K562 (cell line): Measurements from ENCODE around the gene SIM2.

ENCODE experiments used
- BCL6 ChIP-seq: fragments of 250-450 bp; sonication (Bioruptor Pico); IDR thresholded peaks from 2 replicates; pipeline ENCODE4 v1.4.0; 2020
- EP300 ChIP-seq: IDR thresholded peaks from 2 replicates; pipeline ENCODE4 v1.6.1; 2012; ENCODE audit warnings: low read length, improper control_type of control experiment
- NFIX ChIP-seq: fragments of 250-450 bp; sonication (Bioruptor Pico); IDR thresholded peaks from 2 replicates; pipeline ENCODE4 v1.4.0; 2020; ENCODE audit warnings: low read depth, mild to moderate bottlenecking, moderate library complexity
- ZNF589 ChIP-seq: fragments of 200-800 bp; sonication (Bioruptor generic); IDR thresholded peaks from 2 replicates; pipeline ENCODE4 v1.6.1; 2016; ENCODE audit warnings: low read depth, missing genetic modification characterization, missing compliant biosample characterization
- TF ChIP-seq, protein P1 (sequence below), 2 experiments: fragments of 450-650 bp; formaldehyde crosslinking in 1 of 2; IDR thresholded peaks; 2 replicates each; pipeline versions ENCODE4 v1.4.0 to v1.6.1; 2014 to 2020; ENCODE audit warnings: mild to moderate bottlenecking in 2 of 2, borderline replicate concordance in 1 of 2, low read depth in 1 of 2

DNA sequence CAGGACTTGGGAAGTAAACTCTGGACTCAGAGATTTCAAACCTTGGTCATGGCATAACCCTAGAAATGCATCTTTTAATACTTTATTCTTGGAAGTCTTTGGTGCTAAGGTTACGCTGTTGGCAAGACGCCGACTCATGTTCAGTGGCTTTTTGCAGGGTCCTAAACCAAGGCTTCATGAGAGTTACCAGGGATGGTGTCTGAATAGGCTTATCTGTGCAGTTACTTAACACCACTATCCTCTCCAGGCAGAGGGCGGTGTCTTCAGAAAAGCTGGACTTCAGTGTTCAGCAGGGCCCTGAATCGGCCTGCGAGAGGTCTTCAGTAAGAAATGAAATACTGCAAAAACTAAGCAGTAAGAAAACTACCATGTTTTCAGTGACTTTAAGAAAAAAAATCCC lies 58.3 kb downstream of the SIM2 start:
- no peak for TF ChIP-seq BCL6 (CRISPR knock-in tag)
- no peak for TF ChIP-seq NFIX (CRISPR knock-in tag)
- TF ChIP-seq, protein P1, sequence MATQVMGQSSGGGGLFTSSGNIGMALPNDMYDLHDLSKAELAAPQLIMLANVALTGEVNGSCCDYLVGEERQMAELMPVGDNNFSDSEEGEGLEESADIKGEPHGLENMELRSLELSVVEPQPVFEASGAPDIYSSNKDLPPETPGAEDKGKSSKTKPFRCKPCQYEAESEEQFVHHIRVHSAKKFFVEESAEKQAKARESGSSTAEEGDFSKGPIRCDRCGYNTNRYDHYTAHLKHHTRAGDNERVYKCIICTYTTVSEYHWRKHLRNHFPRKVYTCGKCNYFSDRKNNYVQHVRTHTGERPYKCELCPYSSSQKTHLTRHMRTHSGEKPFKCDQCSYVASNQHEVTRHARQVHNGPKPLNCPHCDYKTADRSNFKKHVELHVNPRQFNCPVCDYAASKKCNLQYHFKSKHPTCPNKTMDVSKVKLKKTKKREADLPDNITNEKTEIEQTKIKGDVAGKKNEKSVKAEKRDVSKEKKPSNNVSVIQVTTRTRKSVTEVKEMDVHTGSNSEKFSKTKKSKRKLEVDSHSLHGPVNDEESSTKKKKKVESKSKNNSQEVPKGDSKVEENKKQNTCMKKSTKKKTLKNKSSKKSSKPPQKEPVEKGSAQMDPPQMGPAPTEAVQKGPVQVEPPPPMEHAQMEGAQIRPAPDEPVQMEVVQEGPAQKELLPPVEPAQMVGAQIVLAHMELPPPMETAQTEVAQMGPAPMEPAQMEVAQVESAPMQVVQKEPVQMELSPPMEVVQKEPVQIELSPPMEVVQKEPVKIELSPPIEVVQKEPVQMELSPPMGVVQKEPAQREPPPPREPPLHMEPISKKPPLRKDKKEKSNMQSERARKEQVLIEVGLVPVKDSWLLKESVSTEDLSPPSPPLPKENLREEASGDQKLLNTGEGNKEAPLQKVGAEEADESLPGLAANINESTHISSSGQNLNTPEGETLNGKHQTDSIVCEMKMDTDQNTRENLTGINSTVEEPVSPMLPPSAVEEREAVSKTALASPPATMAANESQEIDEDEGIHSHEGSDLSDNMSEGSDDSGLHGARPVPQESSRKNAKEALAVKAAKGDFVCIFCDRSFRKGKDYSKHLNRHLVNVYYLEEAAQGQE (IDR thresholded peaks at IDR 0.05; ENCODE audit: borderline replicate concordance): no peak
- TF ChIP-seq, protein P1 (CRISPR knock-in tag; IDR thresholded peaks at IDR 0.05; ENCODE audit: low read depth): no peak
- TF ChIP-seq ZNF589 (CRISPR knock-in tag): no peak
- TF ChIP-seq EP300: no peak
